ENCODE results near the gene HOXB7. TPM values are rescaled to one million over a fixed set of nuclear protein-coding genes. Genes with fewer than 3 reads are reported as not detected.

Gene HOXB7
- total and polyA plus RNA-seq, 10 of the 15 experiments (the other 5 are each of a cell fraction or from before 2014, with no cell fraction given) = 2.8 to 7.4 (median 4.2) TPM

GRCh38 chr17:48577946-48578615, 32.7 kb downstream of the HOXB7 start, which contains the start of gene HOXB4:
Gene HOXB4, minus strand, starts transcription at chr17:48578350. Its CDS starts 31 bp downstream, at chr17:48578319.
- Histone ChIP-seq H3K27ac (ENCODE audit: control insufficient read depth, insufficient read depth) (peak within 1 kb of the TSS; percentile 57), H3K4me3 (peak within 1 kb of the TSS; percentile 93), H3K4me1 (ENCODE audit: control insufficient read depth, insufficient read depth, low read length) (peaks cover 23% of the 10 kb centered on the region), H3K27me3 (replicated peaks in 1 of 2; ENCODE audit: control insufficient read depth in 2 of 2, insufficient read depth in 2 of 2, low read length in 1 of 2) (no peaks in the 10 kb centered on the region), H3K36me3 (ENCODE audit: control insufficient read depth in 2 of 2, insufficient read depth in 2 of 2, low read length in 1 of 2) (no peaks in the 10 kb centered on the region), H2AFZ (ENCODE audit: control insufficient read depth, low read depth, low read length) (peak within 1 kb of the TSS; percentile 85), H3K79me2 (ENCODE audit: control insufficient read depth, insufficient read depth, low read length) (peaks cover 7% of the 10 kb centered on the region), H3K4me2 (ENCODE audit: control insufficient read depth, insufficient read depth) (peak within 1 kb of the TSS; percentile 92), H4K20me1 (ENCODE audit: control insufficient read depth, insufficient read depth) (no peaks in the 10 kb centered on the region), H3K9me3 (replicated peaks; ENCODE audit: control insufficient read depth, insufficient read depth, low read length) (no peaks in the 10 kb centered on the region), H3K9ac (ENCODE audit: control insufficient read depth, insufficient read depth, low read length) (peak within 1 kb of the TSS; percentile 77)
- SMC1A ChIA-PET (ENCODE audit: uncharacterized antibody, unreplicated experiment) = interaction anchor here (0.9 to 2.7 kb wide), 7 partner anchors 67 to 244 kb away, joined by 3 to 6 read pairs (median 3); no protein-coding TSS in a partner anchor
- POLR2A ChIA-PET = interaction anchor here (0.6 to 1.0 kb wide), 3 partner anchors 56 to 255 kb away, joined by 3 to 5 read pairs (median 3); no protein-coding TSS in a partner anchor
- peak; percentile 43 for DNase-seq (ENCODE audit: low read depth, low spot score)
- no peak for FAIRE-seq
- WGBS (ENCODE audit: insufficient coverage, insufficient replicate concordance, low lambda C conversion rate, missing lambda C conversion rate) = under 1% methylated on average over 36 of the region's 58 CpGs
- peak; percentile 80 for ATAC-seq
- intact Hi-C loops (cut with micrococcal nuclease; ENCODE audit: unreplicated experiment) = no loop called here
- BruUV-seq (replicated peaks) = no TSS peak
- in situ Hi-C loops (cut with MboI) = no loop called here
- CTCF ChIA-PET = interaction anchor here (1.0 to 2.3 kb wide), 4 partner anchors 85 to 315 kb away, joined by 4 to 10 read pairs (median 4); no protein-coding TSS in a partner anchor
- RAD21 ChIA-PET (ENCODE audit: unreplicated experiment) = interaction anchor here (0.7 to 2.3 kb wide), 9 partner anchors 15 to 244 kb away, joined by 3 to 8 read pairs (median 4); no protein-coding TSS in a partner anchor
- TF ChIP-seq DPF2 (IDR thresholded peaks at IDR 0.05) (0 out of 2 replicates have a peak, but pooled peaks have one; percentile 15), SMAD1 (IDR thresholded peaks at IDR 0.05; ENCODE audit: low read depth, partially characterized antibody) (no peak), POLR2A (IDR thresholded peaks at IDR 0.05; ENCODE audit: low read depth, low read length) (peak; percentile 62), CREB1 (IDR thresholded peaks at IDR 0.05; ENCODE audit: low read depth) (0 out of 2 replicates have a peak, but pooled peaks have one; percentile 21), RAD51 (IDR thresholded peaks at IDR 0.05) (peak; percentile 96), POLR2AphosphoS2 (IDR thresholded peaks at IDR 0.05; ENCODE audit: low read depth, low read length) (0 out of 2 replicates have a peak, but pooled peaks have one; percentile 31), NFYB (IDR thresholded peaks at IDR 0.05; ENCODE audit: insufficient read depth, low read depth, low read length) (peak; percentile 77), SP1 (IDR thresholded peaks at IDR 0.05; ENCODE audit: low read depth, low read length) (peak; percentile 8), TCF7 (IDR thresholded peaks at IDR 0.05; ENCODE audit: borderline replicate concordance) (no peak), HSF1 (IDR thresholded peaks at IDR 0.05; ENCODE audit: low read depth, low read length) (no peak), ATF7 (IDR thresholded peaks at IDR 0.05; ENCODE audit: low read depth) (no peak), NKRF (conservative IDR thresholded peaks at IDR 0.05) (peak; percentile 57), YY1 (IDR thresholded peaks at IDR 0.05; ENCODE audit: low read depth, low read length) (peak; percentile 82), USF2 (IDR thresholded peaks at IDR 0.05; ENCODE audit: borderline replicate concordance, low read depth, low read length) (peak; percentile 84), RUNX3 (IDR thresholded peaks at IDR 0.05; ENCODE audit: low read length) (peak; percentile 12; the same call in 1 of the 2 replicates)
- TF ChIP-seq, protein P1, sequence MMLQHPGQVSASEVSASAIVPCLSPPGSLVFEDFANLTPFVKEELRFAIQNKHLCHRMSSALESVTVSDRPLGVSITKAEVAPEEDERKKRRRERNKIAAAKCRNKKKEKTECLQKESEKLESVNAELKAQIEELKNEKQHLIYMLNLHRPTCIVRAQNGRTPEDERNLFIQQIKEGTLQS (IDR thresholded peaks at IDR 0.05; ENCODE audit: borderline replicate concordance, extremely low read depth, low read depth, low read length) = peak; percentile 63; the same call in 1 of the 2 replicates
- TF ChIP-seq, protein P2, sequence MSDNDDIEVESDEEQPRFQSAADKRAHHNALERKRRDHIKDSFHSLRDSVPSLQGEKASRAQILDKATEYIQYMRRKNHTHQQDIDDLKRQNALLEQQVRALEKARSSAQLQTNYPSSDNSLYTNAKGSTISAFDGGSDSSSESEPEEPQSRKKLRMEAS (IDR thresholded peaks at IDR 0.05; ENCODE audit: low read depth, low read length) = peak; percentile 73; the same call in 1 of the 2 replicates
- TF ChIP-seq, protein P3, sequence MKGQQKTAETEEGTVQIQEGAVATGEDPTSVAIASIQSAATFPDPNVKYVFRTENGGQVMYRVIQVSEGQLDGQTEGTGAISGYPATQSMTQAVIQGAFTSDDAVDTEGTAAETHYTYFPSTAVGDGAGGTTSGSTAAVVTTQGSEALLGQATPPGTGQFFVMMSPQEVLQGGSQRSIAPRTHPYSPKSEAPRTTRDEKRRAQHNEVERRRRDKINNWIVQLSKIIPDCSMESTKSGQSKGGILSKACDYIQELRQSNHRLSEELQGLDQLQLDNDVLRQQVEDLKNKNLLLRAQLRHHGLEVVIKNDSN (IDR thresholded peaks at IDR 0.05; ENCODE audit: borderline replicate concordance, extremely low read length, insufficient read depth, low read depth, low read length) = peak; percentile 87

Measured in GM12878 (cell line).